Right renal cortex interstitium (tissue), 3 donors: Measurements from ENCODE around the gene ZCCHC14. TPM values are rescaled to one million over a fixed set of nuclear protein-coding genes. Genes with fewer than 3 reads are reported as not detected.
"Not testable (repeated sequence)": the region's sequence is repeated elsewhere in the genome, so short reads cannot be mapped to it uniquely, and the experiment has no call there.

Experiments used
- DNase-seq, 3 donors: peaks; one replicate each; pipeline ENCODE4 v3.0.0-alpha.2; 2013; ENCODE audit warnings: low read depth in 3 of 3, low spot score in 2 of 3
- polyA plus RNA-seq, 3 donors: library from polyadenylated mRNA; unstranded; fragments of 120-200 nt; gene quantifications; one replicate each; pipeline ENCODE4 v1.2.1, GENCODE V29; 2013; ENCODE audit not compliant: insufficient read length in 3 of 3

The ZCCHC14 gene
- polyA plus RNA-seq, 3 donors, result 28.6 to 32.1 (median 30.7) TPM

- not testable (repeated sequence) for DNase-seq
Measured at GRCh38 chr16:87389914-87390313, 102.9 kb downstream of the ZCCHC14 start.

DNA sequence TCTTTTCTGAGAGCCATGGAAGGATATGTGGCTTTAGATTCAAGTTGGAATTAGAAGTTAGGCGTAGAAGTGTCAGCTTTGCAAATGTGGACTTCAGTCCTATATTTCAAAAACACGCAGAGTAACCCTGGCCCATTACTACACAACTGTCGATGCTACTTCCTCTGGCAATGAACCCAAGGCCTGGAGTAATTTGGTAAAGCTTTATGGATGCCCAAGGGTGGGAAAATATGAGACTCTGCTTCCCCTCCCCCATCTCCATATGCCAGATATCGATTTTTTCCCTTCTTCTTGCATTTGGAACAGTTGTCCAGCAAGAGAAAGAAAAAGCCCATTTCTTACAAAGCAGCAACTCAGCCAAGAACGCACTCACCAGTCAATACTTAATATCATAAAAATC lies 103.6 kb downstream of the ZCCHC14 start:
- DNase-seq, result no peak

DNA sequence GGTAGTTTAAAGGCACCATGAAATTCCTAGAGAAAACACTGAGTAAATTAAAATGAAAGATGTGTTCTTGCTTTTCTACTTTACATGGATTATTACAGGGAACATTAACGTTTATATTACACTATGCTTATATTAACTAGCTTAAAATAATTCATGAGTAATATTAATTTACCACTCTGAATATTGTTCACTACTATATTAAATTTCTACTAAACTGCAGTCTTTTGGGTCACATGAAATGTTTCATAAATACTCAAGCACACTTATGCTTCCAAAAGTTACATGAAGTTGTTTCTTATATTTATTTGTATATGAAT lies 104.0 kb downstream of the ZCCHC14 start:
- DNase-seq, result no peak

GRCh38 chr16:87387942-87388817 lies 104.6 kb downstream of the ZCCHC14 start:
- DNase-seq, result peak; percentile 93 to 96 (median 95)

GRCh38 chr16:87384875-87385167 lies 108.0 kb downstream of the ZCCHC14 start:
- DNase-seq, result not testable (repeated sequence)

- DNase-seq, result no peak
Measured at GRCh38 chr16:87384162-87384874, 108.5 kb downstream of the ZCCHC14 start.

GRCh38 chr16:87383505-87384161 lies 109.2 kb downstream of the ZCCHC14 start, which contains the start of gene FBXO31:
FBXO31 (minus strand) TSS chr16:87383776; CDS start chr16:87383744, 32 bp downstream.
- peak in 2 of 3 donors; percentile 77 to 80 for DNase-seq

DNA sequence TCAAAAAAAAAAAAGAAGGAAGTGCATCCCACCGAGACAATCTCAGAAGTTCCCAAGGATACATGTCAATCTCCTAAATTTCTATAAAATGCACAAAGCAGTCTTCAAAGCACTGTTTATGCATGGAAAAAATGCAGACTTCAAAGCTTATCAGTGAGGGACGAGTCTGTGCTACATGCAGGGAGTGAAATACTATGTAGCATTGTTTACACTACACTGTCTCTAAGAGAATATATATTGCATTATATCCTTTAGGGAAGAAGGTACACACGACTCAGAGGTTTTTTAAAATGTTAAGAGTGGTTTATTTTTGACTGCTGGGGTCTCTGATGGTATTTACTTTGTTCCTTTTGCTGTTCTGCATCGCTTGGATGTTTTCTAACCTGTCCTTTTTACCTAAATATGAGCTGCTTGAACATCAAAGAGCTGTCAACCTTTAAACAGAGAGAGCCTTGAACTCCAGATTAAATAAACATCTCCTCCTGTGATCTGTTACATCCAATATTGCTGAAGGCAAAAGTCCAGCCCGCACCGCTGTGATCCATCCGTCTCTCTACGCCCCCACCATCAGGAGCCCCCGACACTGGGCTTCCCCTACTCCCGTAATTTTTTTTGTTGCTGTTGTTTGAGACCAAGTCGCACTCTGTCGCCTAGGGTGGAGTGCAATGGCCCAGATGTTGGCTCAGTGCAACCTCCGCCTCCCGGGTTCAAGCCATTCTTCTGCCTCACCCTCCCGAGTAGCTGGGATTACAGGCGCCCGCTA lies 110.6 kb downstream of the ZCCHC14 start:
- DNase-seq, result no peak

DNA sequence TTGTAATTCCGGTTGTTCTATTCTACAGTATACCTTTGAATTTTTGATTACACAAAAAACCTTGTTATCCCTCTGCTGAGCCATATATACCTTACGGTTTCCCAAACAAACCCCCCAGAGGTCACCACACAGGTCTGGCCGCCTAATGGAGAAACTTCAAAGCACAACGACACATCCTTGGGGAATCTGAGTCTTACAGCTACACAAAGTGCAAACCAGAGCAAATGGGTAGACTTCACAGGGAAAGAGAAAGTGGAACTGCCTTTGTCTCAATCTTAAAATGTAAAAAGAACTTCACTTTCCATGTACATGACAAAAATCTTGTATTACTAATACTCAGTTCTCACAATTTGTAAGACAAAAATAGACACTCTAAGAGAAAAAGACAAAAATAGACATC lies 111.9 kb downstream of the ZCCHC14 start:
- DNase-seq, result no peak

GRCh38 chr16:87380403-87380802 lies 112.4 kb downstream of the ZCCHC14 start:
- DNase-seq, result no peak

DNA sequence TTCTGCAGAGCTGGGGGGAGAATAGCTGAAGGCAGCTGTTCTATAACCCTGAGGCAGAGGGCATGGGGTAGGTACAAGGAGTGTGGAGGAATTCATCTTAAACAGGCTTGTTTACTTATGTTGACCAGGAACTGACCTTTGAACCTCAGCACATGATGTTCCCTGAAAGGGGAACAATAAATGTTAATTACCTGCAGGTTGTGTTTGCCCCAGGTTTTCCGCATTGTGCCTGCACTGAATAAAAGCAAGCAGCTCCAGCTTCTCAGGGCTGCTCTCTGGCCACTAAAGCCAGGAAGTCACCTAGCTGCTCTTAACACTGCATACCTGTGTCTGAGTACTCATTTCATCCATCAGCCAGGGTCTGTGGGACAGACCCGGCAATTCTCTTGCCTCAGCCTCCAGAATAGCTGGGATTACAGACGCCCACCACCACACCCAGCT lies 113.5 kb downstream of the ZCCHC14 start:
- not testable (repeated sequence) for DNase-seq

GRCh38 chr16:87376660-87377059 lies 116.2 kb downstream of the ZCCHC14 start:
- DNase-seq, result no peak

GRCh38 chr16:87375426-87376135 lies 117.2 kb downstream of the ZCCHC14 start:
- DNase-seq, result no peak

DNA sequence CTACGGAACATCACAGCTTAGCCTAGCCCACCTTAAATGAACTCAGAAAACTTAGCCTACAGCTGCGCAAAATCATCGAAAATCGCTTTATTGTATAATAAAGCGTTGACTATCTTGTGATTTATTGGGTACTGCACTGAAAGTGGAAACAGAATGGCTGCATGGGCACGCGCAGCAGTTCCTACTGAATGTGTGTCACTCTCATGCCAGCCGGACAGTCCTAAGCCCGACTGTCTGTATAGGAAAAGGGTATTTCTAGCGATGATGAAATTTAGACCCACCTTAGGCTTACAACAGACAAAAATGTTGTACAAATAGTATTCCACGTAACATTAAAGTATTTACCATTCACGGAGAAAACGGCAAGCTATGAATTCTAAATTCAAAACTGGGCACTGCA lies 118.5 kb downstream of the ZCCHC14 start:
- DNase-seq, result no peak

DNA sequence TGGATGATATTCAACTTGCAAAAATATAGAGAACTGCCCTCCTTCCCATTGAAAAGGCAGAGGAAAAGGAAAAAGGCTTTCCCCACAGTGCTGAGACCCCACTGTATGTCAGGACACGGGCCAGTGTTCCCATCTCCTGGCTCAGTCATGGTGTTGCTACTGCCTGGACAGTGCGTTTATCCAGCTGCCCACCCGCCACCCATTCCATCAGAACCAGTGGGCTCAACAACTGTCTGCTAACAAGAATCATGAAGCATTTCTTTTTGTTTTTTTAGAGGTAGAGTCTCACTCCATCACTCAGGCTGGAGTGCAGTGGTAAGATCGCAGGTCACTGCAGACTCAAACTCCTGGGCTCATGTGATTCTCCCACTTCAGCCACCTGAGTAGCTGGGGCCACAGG lies 120.5 kb downstream of the ZCCHC14 start:
- no peak for DNase-seq

- DNase-seq, result no peak
Measured at GRCh38 chr16:87371261-87371866, 121.5 kb downstream of the ZCCHC14 start.

DNA sequence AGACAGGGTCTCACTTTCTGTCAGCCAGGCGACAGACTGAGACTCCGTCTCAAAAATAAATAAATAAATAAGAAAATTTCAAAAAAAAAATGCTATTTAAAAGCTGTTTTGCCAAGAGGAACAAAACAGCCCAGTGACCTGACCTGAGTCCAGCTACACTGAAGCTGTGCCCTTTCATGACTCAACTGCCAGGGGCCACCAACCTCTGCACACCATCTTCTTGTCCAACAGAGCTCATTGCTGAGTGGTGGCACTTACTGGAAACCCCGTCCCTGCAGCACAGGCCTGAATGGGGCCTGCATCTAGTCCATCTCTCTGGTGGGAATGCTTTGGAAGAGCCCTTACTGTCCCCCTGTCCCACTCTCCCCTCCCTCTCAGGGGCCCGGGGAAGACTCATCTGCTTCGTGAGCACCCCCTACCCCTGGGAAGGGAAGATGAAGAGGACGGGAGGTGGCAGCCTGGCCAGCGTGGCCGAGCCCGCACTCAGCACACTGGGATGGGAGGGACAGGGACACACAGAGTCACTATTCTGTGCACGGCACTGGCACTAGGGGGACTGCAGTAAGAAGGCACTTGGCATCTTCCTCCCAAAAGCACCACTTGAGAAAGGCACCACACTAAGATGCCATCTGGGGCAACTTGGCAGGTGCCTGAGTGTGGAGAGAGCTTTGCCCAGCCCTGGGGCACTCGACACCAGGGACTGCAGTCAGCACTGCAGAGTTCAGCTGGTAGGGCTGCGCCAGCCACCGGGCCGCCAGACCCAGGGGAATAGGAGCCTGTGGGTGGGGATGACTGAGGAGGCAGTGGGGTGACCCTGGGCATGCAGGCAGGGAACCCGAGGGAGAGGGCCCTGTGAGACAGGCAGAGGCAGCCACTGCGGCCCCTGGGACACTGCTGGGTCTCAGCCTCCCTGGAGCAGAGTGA lies 122.8 kb downstream of the ZCCHC14 start:
- DNase-seq, result no peak

GRCh38 chr16:87369117-87369765 lies 123.6 kb downstream of the ZCCHC14 start:
- DNase-seq, result no peak
